Mesodermal cell (in vitro differentiated cells): ENCODE data around the gene NUDT8.
"Not testable (repeated sequence)": the region's sequence is repeated elsewhere in the genome, so short reads cannot be mapped to it uniquely, and the experiment has no call there.

Experiments
- H3K27ac ChIP-seq: 2 replicates; pipeline ENCODE4 v1.7.0; 2013; ENCODE audit warnings: mild to moderate bottlenecking, low read depth, low read length, moderate library complexity; ENCODE audit not compliant: severe bottlenecking
- H3K36me3 ChIP-seq: 2 replicates; pipeline ENCODE4 v1.7.1; 2013; ENCODE audit warnings: mild to moderate bottlenecking, low read length, moderate library complexity; ENCODE audit not compliant: control insufficient read depth, insufficient read depth
- H3K4me1 ChIP-seq: one replicate; pipeline ENCODE4 v1.7.1; 2013; ENCODE audit warnings: mild to moderate bottlenecking, low read length; ENCODE audit not compliant: insufficient read depth, control insufficient read depth, poor library complexity, severe bottlenecking
- H3K4me3 ChIP-seq: 2 replicates; pipeline ENCODE4 v1.7.0; 2013; ENCODE audit warnings: low read length, control low read depth, mild to moderate bottlenecking; ENCODE audit not compliant: insufficient read depth, poor library complexity, severe bottlenecking; ENCODE audit errors: extremely low read depth
- H3K9me3 ChIP-seq: 2 replicates; pipeline ENCODE4 v1.7.1; 2013; ENCODE audit warnings: mild to moderate bottlenecking, low read length, moderate library complexity; ENCODE audit not compliant: control insufficient read depth
- WGBS, 2 experiments: methylation state at CpG; one replicate each; pipeline ENCODE4 v1.1.5; 2013; ENCODE audit warnings: missing lambda C conversion rate in 2 of 2; ENCODE audit not compliant: insufficient coverage in 2 of 2; 5-methylcytosine and 5-hydroxymethylcytosine counted together

The NUDT8 gene

DNA sequence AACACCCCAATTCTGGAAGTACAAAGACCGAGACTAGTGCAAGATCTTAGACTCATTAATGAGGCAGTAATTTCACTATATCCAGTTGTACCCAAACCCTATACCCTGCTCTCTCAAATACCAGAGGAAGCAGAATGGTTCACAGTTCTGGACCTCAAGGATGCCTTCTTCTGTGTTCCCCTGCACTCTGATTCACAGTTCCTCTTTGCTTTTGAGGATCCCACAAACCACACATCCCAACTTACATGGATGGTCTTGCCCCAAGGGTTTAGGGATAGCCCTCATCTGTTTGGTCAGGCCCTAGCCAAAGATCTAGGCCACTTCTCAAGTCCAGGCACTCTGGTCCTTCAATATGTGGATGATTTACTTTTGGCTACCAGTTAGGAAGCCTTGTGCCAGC, 5.9 kb downstream of the NUDT8 start:
- H3K27ac ChIP-seq, H3K4me1 ChIP-seq, H3K4me3 ChIP-seq, H3K36me3 ChIP-seq, H3K9me3 ChIP-seq: not testable (repeated sequence)
- WGBS, 2 experiments: 100% methylated on average over 1 of the region's 1 CpG

DNA sequence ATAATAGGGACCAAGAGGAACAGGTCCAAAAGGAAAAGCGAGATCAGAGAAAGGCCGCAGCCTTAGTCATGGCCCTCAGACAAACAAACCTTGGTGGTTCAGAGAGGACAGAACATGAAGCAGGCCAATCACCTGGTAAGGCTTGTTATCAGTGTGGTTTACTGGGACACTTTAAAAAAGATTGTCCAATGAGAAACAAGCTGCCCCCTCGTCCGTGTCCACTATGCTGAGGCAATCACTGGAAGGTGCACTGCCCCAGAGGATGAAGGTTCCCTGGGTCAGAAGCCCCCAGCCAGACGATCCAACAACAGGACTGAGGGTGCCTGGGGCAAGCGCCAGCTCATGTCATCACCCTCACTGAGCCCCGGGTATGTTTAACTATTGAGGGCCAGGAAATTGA, 6.8 kb downstream of the NUDT8 start:
- not testable (repeated sequence) for H3K36me3 ChIP-seq, H3K9me3 ChIP-seq, H3K4me3 ChIP-seq, H3K27ac ChIP-seq, H3K4me1 ChIP-seq
- WGBS, 2 experiments: 80 to 100% methylated on average over 1 to 3 of the region's 7 CpGs

DNA sequence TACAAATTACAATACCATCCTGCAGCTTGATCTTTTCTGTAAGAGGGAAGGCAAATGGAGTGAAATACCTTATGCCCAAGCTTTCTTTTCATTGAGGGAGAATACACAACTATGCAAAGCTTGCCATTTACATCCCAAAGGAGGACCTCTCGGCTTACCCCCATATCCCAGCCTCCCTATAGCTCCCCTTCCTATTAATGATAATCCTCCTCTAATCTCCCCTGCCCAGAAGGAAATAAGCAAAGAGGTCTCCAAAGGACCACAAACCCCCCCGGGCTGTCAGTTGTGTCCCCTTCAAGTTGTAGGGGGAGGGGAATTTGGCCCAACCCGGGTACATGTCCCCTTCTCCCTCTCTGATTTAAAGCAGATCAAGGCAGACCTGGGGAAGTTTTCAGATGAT, 7.8 kb downstream of the NUDT8 start:
- not testable (repeated sequence) for H3K4me1 ChIP-seq, H3K36me3 ChIP-seq, H3K27ac ChIP-seq, H3K9me3 ChIP-seq
- 0 to 13% methylated on average over 1 of the region's 3 CpGs for WGBS, 2 experiments
- H3K4me3 ChIP-seq: peak overlapping the region; percentile 52

DNA sequence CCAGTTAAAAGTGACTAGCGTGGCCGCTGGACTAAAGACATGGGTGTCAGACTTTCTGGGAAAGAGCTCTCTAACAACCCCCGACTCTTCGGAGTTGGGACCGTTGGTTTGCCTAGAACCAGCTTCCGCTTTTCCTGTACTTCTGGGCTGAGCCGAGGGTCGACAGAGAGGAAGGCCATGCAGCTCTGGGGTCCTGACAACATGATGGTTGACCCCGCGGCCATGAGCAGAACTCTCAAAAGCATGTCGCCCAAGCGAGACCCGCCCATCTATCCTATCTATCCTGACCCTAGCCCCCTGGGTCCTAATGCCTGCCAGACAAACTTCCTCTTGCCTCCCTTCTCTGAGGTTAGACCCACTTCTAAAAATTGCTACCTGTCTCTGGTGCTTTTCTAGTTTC, 9.1 kb downstream of the NUDT8 start:
- not testable (repeated sequence) for H3K27ac ChIP-seq, H3K9me3 ChIP-seq, H3K4me1 ChIP-seq, H3K36me3 ChIP-seq
- H3K4me3 ChIP-seq: peak overlapping the region; percentile 52
- WGBS, 2 experiments: 3 to 4% methylated on average over 8 to 10 of the region's 13 CpGs

- not testable (repeated sequence) for H3K36me3 ChIP-seq, H3K4me1 ChIP-seq, H3K9me3 ChIP-seq, H3K27ac ChIP-seq
- H3K4me3 ChIP-seq: peak overlapping the region; percentile 52
- WGBS, 2 experiments: 16 to 25% methylated on average over 15 to 25 of the region's 33 CpGs
Measured at GRCh38 chr11:67619683-67620618, 9.8 kb downstream of the NUDT8 start.

DNA sequence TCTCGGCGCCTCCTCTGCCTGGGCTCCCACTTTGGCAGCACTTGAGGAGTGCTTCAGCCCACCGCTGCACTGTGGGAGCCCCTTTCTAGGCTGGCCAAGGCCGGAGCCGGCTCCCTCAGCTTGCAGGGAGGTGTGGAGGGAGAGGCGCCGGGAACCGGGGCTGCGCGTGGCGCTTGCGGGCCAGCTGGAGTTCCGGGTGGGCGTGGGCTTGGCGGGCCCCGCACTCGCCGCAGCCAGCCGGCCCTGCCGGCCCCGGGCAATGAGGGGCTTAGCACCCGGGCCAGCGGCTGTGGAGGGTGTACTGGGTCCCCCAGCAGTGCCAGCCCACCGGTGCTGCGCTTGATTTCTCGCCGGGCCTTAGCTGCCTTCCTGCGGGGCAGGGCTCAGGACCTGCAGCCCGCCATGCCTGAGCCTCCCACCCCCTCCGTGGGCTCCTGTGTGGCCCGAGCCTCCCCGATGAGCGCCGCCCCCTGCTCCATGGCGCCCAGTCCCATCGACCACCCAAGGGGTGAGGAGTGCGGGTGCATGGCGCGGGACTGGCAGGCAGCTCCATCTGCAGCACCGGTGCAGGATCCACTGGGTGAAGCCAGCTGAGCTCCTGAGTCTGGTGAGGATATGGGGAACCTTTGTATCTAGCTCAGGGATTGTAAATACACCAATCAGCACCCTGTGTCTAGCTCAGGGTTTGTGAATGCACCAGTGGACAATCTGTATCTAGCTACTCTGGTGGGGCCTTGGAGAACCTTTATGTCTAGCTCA, 10.7 kb downstream of the NUDT8 start:
- not testable (repeated sequence) for H3K4me3 ChIP-seq, H3K9me3 ChIP-seq, H3K36me3 ChIP-seq, H3K4me1 ChIP-seq, H3K27ac ChIP-seq
- WGBS, 2 experiments: 86 to 96% methylated on average over 7 to 37 of the region's 40 CpGs

GRCh38 chr11:67617243-67617953, 12.3 kb downstream of the NUDT8 start:
- 73 to 75% methylated on average over 6 of the region's 7 CpGs for WGBS, 2 experiments

GRCh38 chr11:67616431-67617242, 13.1 kb downstream of the NUDT8 start:
- Histone ChIP-seq H3K9me3 (no peaks in the 10 kb centered on the region), H3K27ac (no peak overlapping the region), H3K36me3 (peaks cover 11% of the 10 kb centered on the region), H3K4me3 (no peak overlapping the region), H3K4me1 (no peaks in the 10 kb centered on the region)
- WGBS, 2 experiments: 50 to 62% methylated on average over 7 to 10 of the region's 11 CpGs

More at GRCh38 chr11:67617243-67617953, 12.3 kb downstream of the NUDT8 start:
- Histone ChIP-seq H3K36me3 (peaks cover 8% of the 10 kb centered on the region), H3K4me3 (no peak overlapping the region), H3K9me3 (no peaks in the 10 kb centered on the region), H3K27ac (no peak overlapping the region), H3K4me1 (no peaks in the 10 kb centered on the region)

DNA sequence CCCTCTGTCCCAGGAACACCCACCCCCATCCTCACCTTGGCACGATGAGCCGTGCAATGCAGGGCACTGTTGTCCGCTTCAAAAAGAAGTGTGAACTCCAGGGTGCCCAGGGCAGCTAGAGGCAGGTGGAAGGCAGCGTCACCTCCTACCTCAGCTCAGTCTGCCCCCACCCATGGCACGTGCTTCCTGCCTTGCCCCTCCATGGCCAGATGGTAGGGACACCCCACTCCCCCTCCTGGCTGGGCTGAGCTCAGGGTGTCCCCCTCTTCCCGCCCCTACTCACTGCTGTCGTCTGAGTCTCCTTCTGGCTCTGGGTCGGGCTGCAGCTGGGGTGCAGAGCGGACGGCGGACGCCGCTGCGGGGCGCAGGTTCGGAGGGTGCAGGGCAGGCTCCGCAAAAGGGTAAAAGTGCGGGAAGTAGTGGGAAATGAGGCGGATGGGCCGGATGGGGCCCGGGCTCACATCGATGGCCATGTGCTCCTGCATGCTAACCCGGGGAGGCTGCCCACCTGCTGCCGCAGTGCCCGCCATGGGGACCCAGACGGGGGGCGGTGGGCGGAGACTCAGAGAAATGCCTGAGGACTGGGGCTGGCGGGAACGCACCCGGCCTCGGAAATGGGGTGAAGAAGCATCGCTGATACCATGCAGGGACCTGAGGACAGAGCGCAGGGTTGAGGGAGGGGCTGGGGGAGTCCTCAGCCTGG, 13.9 kb downstream of the NUDT8 start:
- Histone ChIP-seq H3K4me1 (no peaks in the 10 kb centered on the region), H3K36me3 (peaks cover 18% of the 10 kb centered on the region), H3K9me3 (no peaks in the 10 kb centered on the region), H3K4me3 (no peak overlapping the region), H3K27ac (no peak overlapping the region)
- WGBS, 2 experiments: 81 to 90% methylated on average over 7 to 13 of the region's 34 CpGs
